K562 (cell line): ENCODE data around the gene AP3S1. TPM values are rescaled to one million over a fixed set of nuclear protein-coding genes. Genes with fewer than 3 reads are reported as not detected.

Source experiments
- SRSF3 ChIP-seq: fragments of 200-400 bp; formaldehyde crosslinking; IDR thresholded peaks from 2 replicates; pipeline ENCODE4 v1.6.1; 2016; ENCODE audit warnings: mild to moderate bottlenecking, low read length, moderate library complexity; ENCODE audit not compliant: insufficient read depth
- ZKSCAN8 ChIP-seq: fragments of 200-800 bp; sonication (Bioruptor generic); IDR thresholded peaks from 2 replicates; pipeline ENCODE4 v1.6.1; 2016; ENCODE audit warnings: missing genetic modification characterization, missing compliant biosample characterization
- polyA plus RNA-seq, 8 experiments: library from polyadenylated mRNA; depleted of rRNA in 4 of 8; stranded (reverse) in 5 of 8; unstranded in 3 of 8; fragments of >200 nt; fragmentation: Nextera tagmentation in 2 of 8; fragmentation: Illumina TruSeq in 1 of 8; extraction: Ambion mirVana in 2 of 8; extraction: Trizol in 1 of 8; gene quantifications; 2 replicates each; pipeline versions ENCODE4 v1.2.1 to v1.2.3, GENCODE V29; 2011 to 2014; ENCODE audit warnings: inconsistent platforms in 1 of 8, missing spikeins in 1 of 8
- total RNA-seq, 7 experiments: library from RNA; depleted of rRNA in 6 of 7; stranded (reverse); fragments of >200 nt in 6 of 7; fragmentation: Illumina TruSeq in 2 of 7; extraction: Trizol in 2 of 7; gene quantifications; 2 replicates each; pipeline versions ENCODE4 v1.2.1 to v1.2.3, GENCODE V29; 2011 to 2021; ENCODE audit warnings: low replicate concordance in 1 of 7
- TF ChIP-seq, protein P1 (sequence below), 2 experiments: fragments of 450-650 bp; IDR thresholded peaks; 2 replicates each; pipeline ENCODE4 v1.6.1; 2016; ENCODE audit warnings: mild to moderate bottlenecking in 2 of 2, borderline replicate concordance in 1 of 2, low read depth in 1 of 2, moderate library complexity in 1 of 2
- TF ChIP-seq, protein P2 (sequence below): fragments of 250-450 bp; sonication (Bioruptor Pico); IDR thresholded peaks from 2 replicates; pipeline ENCODE4 v1.4.0; 2020

The AP3S1 gene
- total and polyA plus RNA-seq, 9 of the 15 experiments (the other 6 are each of a cell fraction or from before 2014, with no cell fraction given) = 46.1 to 106 (median 67.3) TPM

DNA sequence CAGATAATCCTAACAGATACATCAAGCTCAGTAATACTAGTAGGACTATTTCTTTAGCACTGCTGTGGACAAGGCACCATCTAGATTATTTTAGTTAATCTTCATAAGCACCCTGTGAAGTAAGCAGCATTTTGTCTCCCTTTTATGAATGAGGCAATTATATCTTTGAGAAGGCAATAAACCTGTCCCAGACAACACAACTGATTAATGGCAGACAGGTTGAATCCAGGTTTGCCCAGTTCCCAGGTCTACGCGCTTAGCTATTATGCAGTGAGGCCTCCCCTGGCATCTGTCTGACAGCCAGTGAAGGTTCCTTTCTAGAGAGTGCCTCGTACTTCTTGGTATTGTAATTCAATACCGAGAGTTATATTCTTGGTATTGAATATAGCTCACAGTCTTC, 110.9 kb downstream of the AP3S1 start (continued):
- TF ChIP-seq, protein P1, sequence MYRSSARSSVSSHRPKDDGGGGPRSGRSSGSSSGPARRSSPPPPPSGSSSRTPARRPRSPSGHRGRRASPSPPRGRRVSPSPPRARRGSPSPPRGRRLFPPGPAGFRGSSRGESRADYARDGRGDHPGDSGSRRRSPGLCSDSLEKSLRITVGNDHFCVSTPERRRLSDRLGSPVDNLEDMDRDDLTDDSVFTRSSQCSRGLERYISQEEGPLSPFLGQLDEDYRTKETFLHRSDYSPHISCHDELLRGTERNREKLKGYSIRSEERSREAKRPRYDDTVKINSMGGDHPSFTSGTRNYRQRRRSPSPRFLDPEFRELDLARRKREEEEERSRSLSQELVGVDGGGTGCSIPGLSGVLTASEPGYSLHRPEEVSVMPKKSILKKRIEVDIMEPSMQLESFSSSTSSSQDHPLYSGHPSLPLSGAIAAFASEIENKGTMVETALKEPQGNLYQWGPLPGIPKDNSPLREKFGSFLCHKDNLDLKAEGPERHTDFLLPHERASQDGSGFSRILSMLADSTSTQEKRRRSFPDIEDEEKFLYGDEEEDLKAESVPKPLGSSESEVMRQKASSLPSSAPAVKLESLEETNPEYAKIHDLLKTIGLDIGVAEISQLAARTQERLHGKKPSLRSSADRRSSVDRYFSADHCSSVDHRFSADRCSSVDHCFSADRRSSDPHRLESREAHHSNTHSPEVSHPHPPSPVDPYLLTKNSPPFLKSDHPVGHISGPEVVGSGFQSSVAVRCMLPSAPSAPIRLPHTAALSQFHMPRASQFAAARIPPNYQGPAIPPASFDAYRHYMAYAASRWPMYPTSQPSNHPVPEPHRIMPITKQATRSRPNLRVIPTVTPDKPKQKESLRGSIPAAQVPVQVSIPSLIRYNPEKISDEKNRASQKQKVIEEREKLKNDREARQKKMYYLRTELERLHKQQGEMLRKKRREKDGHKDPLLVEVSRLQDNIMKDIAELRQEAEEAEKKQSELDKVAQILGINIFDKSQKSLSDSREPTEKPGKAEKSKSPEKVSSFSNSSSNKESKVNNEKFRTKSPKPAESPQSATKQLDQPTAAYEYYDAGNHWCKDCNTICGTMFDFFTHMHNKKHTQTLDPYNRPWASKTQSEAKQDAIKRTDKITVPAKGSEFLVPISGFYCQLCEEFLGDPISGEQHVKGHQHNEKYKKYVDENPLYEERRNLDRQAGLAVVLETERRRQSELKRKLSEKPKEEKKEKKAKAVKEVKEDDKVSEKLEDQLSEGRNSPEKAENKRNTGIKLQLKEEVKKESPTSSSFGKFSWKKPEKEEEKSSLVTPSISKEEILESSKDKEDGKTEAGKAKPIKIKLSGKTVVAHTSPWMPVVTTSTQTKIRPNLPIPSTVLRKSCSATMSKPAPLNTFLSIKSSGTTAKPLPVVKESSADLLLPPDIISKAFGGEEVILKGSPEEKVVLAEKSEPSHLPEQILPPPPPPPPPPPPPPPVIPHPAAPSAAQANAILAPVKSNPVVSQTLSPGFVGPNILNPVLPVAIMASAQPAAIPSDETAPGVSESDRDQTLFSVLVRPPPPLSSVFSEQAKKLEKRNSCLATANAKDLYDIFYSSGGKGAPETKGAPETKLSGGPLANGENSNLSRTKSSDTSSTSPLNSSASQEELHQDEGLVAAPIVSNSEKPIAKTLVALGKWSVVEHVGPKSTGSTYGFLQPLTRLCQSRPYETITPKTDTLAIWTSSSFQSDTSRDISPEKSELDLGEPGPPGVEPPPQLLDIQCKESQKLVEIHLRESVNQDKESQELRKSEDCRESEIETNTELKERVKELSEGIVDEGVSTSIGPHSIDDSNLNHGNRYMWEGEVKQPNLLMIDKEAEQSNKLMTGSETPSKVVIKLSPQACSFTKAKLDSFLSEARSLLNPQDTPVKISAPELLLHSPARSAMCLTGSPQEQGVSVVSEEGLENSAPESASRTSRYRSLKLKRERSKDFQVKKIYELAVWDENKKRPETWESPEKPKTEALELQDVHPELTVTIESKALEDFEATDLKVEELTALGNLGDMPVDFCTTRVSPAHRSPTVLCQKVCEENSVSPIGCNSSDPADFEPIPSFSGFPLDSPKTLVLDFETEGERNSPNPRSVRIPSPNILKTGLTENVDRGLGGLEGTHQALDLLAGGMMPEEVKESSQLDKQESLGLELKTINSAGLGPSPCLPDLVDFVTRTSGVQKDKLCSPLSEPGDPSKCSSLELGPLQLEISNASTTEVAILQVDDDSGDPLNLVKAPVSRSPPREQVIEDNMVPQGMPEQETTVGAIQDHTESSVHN (IDR thresholded peaks at IDR 0.05; ENCODE audit: borderline replicate concordance in 1 of 2, low read depth in 1 of 2) = no peak
- TF ChIP-seq SRSF3 = no peak
- TF ChIP-seq, protein P2, sequence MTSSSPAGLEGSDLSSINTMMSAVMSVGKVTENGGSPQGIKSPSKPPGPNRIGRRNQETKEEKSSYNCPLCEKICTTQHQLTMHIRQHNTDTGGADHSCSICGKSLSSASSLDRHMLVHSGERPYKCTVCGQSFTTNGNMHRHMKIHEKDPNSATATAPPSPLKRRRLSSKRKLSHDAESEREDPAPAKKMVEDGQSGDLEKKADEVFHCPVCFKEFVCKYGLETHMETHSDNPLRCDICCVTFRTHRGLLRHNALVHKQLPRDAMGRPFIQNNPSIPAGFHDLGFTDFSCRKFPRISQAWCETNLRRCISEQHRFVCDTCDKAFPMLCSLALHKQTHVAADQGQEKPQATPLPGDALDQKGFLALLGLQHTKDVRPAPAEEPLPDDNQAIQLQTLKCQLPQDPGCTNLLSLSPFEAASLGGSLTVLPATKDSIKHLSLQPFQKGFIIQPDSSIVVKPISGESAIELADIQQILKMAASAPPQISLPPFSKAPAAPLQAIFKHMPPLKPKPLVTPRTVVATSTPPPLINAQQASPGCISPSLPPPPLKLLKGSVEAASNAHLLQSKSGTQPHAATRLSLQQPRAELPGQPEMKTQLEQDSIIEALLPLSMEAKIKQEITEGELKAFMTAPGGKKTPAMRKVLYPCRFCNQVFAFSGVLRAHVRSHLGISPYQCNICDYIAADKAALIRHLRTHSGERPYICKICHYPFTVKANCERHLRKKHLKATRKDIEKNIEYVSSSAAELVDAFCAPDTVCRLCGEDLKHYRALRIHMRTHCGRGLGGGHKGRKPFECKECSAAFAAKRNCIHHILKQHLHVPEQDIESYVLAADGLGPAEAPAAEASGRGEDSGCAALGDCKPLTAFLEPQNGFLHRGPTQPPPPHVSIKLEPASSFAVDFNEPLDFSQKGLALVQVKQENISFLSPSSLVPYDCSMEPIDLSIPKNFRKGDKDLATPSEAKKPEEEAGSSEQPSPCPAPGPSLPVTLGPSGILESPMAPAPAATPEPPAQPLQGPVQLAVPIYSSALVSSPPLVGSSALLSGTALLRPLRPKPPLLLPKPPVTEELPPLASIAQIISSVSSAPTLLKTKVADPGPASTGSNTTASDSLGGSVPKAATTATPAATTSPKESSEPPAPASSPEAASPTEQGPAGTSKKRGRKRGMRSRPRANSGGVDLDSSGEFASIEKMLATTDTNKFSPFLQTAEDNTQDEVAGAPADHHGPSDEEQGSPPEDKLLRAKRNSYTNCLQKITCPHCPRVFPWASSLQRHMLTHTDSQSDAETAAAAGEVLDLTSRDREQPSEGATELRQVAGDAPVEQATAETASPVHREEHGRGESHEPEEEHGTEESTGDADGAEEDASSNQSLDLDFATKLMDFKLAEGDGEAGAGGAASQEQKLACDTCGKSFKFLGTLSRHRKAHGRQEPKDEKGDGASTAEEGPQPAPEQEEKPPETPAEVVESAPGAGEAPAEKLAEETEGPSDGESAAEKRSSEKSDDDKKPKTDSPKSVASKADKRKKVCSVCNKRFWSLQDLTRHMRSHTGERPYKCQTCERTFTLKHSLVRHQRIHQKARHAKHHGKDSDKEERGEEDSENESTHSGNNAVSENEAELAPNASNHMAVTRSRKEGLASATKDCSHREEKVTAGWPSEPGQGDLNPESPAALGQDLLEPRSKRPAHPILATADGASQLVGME (CRISPR knock-in tag) = no peak
- TF ChIP-seq ZKSCAN8 (CRISPR knock-in tag) = no peak
